OCI-LY7 (cell line): ENCODE data around the gene SIGLEC7.

ENCODE experiments used
- EZH2phosphoT487 ChIP-seq: fragments of 200-600 bp; sonication (generic); IDR thresholded peaks from 2 replicates; pipeline ENCODE4 v1.6.1; 2018; ENCODE audit warnings: low read depth, borderline replicate concordance, mild to moderate bottlenecking, mixed run types, antibody characterized with exemption, low read length, moderate library complexity, mixed read lengths
- TF ChIP-seq, protein P1 (sequence below): fragments of 200-600 bp; sonication (generic); conservative IDR thresholded peaks from 2 replicates; pipeline ENCODE4 v1.5.1; 2014; ENCODE audit warnings: mild to moderate bottlenecking, antibody characterized with exemption, low read length, moderate library complexity, mixed read lengths

DNA sequence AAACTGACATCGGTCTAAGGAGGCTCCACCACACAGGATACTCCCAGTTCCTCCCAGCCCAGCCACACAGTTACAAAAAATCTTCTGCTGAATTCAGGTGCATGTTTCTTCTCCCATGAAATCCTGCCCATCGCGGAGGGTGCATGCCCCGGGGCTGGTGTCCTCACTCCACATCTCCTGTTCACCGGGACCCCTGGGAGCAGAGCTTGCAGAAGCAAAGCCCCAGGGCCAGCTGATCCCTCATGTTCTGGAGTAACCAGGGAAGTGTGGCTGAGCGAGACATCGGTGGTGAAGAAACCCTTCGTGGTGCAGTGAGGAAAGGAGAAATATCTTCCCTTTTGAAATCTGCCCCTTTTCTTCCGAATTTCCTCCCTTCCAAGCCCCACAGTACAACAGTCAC lies 18.3 kb upstream of the SIGLEC7 start:
- TF ChIP-seq, protein P1, sequence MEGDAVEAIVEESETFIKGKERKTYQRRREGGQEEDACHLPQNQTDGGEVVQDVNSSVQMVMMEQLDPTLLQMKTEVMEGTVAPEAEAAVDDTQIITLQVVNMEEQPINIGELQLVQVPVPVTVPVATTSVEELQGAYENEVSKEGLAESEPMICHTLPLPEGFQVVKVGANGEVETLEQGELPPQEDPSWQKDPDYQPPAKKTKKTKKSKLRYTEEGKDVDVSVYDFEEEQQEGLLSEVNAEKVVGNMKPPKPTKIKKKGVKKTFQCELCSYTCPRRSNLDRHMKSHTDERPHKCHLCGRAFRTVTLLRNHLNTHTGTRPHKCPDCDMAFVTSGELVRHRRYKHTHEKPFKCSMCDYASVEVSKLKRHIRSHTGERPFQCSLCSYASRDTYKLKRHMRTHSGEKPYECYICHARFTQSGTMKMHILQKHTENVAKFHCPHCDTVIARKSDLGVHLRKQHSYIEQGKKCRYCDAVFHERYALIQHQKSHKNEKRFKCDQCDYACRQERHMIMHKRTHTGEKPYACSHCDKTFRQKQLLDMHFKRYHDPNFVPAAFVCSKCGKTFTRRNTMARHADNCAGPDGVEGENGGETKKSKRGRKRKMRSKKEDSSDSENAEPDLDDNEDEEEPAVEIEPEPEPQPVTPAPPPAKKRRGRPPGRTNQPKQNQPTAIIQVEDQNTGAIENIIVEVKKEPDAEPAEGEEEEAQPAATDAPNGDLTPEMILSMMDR = no peak
- no peak for TF ChIP-seq EZH2phosphoT487
